H7 (cell line): ENCODE measurements around the gene KIFC1. TPM values are rescaled to one million over a fixed set of nuclear protein-coding genes. Genes with fewer than 3 reads are reported as not detected.
"Not testable (repeated sequence)": the region's sequence is repeated elsewhere in the genome, so short reads cannot be mapped to it uniquely, and the experiment has no call there.

ENCODE experiments used
- DNase-seq: peaks from one replicate; pipeline ENCODE4 v3.0.0; 2012
- H3K27me3 ChIP-seq: 2 replicates; pipeline ENCODE4 v1.6.0; 2011; ENCODE audit warnings: mild to moderate bottlenecking, low read length; ENCODE audit not compliant: control insufficient read depth, insufficient read depth
- H3K36me3 ChIP-seq: replicated peaks from 2 replicates; pipeline ENCODE4 v1.5.1; 2011; ENCODE audit warnings: low read length; ENCODE audit not compliant: control insufficient read depth, insufficient read depth
- H3K4me3 ChIP-seq: 2 replicates; pipeline ENCODE4 v1.5.1; 2011; ENCODE audit warnings: low read depth, mild to moderate bottlenecking, control low read depth, low read length, moderate library complexity; ENCODE audit not compliant: insufficient read depth
- total RNA-seq: library from RNA; depleted of rRNA; stranded (reverse); fragments of >200 nt; shearing (Covaris generic); gene quantifications from 2 replicates; pipeline ENCODE4 v1.2.3, GENCODE V29; 2014

The KIFC1 gene
- total RNA-seq, 1 experiment from 2014 or later, result 101 TPM

DNA sequence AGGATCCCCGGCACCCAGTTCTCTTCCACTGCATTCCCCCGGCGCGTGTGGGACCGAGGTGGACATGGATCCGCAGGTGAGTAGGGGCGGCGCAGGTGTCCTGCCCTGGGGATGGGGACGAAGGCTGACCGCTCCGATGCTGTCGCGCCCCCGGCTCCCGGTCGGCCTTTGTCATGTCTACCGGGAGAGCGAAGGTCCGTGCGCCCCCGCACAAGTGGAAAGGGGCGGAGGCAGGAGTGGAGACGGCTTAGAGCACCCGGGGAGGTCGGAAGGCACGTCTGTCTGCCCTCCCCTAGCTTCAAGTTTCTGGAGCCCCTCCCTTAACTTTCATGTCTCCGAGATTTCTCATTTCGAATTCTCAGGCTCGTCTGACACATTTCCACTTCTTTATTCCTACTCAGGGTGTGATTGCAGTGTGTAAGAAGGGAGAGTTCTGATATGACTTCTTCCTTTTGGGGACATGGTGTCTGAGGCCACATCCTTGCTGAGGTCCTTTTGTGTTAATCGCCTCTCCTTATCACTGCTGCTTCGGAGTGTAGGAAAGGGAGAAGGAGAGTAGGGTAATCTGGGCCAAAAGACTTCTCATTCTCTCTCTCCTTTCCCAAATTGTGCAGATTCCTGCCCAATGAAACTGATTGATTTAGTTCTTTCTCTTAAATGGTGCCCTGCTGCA is 435 bp downstream of the KIFC1 start:
- Histone ChIP-seq H3K4me3 (peak overlapping the region; percentile 98), H3K36me3 (no peaks in the 10 kb centered on the region), H3K27me3 (no peaks in the 10 kb centered on the region)
- DNase-seq, result no peak

DNA sequence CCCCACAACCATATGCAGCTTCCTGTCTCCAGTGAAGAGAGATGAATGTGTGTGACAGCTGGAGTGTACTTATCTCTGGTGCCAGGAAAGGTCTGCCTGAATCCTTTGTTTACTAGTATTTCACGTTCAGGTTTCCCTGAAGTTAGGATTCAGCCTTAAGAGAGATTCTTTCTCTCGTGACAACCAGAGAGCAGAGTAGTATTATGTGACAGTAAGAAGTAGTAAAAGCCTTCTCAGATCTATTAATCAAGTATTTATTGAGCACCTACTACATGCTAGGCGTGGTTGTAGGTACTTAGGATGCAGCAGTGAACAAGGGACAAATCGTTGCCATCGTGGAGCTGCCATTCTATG is 949 bp downstream of the KIFC1 start:
- H3K27me3 ChIP-seq, result no peaks in the 10 kb centered on the region
- no peak for DNase-seq
- H3K36me3 ChIP-seq, result 0 out of 2 replicates have a peak, but pooled peaks cover under 1% of the 10 kb centered on the region

DNA sequence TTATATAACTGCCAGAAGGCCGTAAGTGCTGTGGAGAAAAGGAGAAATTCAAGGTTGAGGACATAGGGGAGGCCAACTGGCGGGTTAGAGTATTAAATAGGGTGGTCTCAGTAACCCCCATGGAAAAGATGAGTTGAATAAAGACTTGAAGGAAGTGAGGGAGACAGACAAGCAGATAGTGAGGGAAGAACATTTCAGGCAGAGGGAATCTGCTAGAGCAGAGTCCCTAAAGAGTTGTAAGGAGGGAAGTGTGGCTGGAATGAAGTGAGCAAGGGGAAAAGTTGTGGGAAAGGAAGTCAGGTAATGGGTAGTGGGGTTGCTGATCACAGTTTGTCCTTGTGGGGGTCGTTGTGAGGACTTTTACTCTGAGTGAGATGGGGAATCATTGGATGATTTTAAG is 1.4 kb downstream of the KIFC1 start:
- H3K4me3 ChIP-seq, result peak overlapping the region; percentile 98
- no peak for DNase-seq
- H3K36me3 ChIP-seq, result peaks cover 4% of the 10 kb centered on the region; the same call in 1 of the 2 replicates
- H3K27me3 ChIP-seq, result no peaks in the 10 kb centered on the region

More for the DNA sequence above, 949 bp downstream of the KIFC1 start:
- H3K4me3 ChIP-seq, result peak overlapping the region; percentile 98

DNA sequence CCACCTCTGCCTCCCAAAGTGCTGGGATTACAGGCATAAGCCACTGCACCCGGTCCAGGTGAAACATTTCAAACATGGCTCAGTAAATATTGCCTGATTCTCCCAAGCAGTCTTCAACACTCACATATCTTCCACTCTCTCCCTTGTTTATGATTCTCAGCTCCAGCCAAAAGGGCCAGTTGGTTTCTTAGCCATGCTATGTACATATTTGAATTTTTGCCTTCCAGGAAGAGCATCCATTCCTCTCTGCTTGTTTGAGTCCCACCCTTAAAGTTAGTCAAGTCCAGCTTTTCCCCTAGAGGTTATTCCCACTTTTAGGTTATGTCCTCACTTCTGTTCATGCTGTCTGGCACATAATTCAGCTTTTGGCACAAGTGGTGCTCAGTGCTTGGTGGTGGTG is 5.9 kb downstream of the KIFC1 start:
- no peak for DNase-seq
- no peak overlapping the region for H3K4me3 ChIP-seq
- no peaks in the 10 kb centered on the region for H3K27me3 ChIP-seq
- H3K36me3 ChIP-seq, result peaks cover 15% of the 10 kb centered on the region

DNA sequence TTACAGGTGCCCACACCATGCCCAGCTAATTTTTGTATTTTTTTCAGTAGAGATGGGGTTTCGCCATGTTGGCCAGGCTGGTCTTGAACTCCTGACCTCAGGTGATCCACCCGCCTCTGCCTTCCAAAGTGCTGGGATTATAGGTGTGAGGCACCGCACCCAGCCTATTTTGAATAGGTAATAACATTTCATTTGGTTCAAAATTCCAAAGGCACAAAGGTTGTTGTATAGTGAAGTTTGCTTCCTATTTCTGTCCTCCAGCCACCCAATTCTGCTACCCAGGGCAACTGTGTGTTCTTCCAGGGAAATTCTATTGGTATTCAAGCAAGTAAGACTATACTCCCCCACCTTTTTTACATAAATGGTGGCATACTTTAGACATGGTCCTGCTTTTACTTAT is 7.0 kb downstream of the KIFC1 start:
- DNase-seq, H3K27me3 ChIP-seq, H3K4me3 ChIP-seq: not testable (repeated sequence)
- H3K36me3 ChIP-seq, result peaks cover 24% of the 10 kb centered on the region

DNA sequence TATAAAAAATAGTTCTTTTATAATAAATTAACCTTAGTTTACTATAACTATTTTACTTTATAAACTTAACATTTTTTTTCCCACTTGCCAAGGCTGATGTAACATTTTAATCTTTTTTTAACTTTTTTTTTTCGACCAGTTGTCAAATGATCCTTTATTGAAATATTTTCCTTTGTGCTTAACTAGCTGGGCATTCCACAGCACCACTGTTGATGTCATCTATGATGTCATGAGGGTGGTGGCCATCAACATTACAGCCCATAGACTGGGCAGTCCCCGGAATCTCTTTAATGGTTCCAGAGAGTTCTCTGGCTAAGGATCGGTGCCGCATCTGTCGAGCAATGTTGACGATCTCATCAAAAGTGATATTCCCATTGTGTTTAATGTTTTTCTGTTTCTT is 8.3 kb downstream of the KIFC1 start:
- H3K36me3 ChIP-seq, result peaks cover 36% of the 10 kb centered on the region

DNA sequence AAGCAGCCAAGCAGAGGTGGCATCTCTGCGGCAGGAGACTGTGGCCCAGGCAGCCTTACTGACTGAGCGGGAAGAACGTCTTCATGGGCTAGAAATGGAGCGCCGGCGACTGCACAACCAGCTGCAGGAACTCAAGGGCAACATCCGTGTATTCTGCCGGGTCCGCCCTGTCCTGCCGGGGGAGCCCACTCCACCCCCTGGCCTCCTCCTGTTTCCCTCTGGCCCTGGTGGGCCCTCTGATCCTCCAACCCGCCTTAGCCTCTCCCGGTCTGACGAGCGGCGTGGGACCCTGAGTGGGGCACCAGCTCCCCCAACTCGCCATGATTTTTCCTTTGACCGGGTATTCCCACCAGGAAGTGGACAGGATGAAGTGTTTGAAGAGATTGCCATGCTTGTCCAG is 13.3 kb downstream of the KIFC1 start:
- H3K27me3 ChIP-seq, result no peaks in the 10 kb centered on the region
- H3K4me3 ChIP-seq, result no peak overlapping the region
- DNase-seq, result no peak
- H3K36me3 ChIP-seq, result peaks cover 46% of the 10 kb centered on the region

More for the DNA sequence above, 8.3 kb downstream of the KIFC1 start:
- H3K4me3 ChIP-seq, DNase-seq, H3K27me3 ChIP-seq: not testable (repeated sequence)

DNA sequence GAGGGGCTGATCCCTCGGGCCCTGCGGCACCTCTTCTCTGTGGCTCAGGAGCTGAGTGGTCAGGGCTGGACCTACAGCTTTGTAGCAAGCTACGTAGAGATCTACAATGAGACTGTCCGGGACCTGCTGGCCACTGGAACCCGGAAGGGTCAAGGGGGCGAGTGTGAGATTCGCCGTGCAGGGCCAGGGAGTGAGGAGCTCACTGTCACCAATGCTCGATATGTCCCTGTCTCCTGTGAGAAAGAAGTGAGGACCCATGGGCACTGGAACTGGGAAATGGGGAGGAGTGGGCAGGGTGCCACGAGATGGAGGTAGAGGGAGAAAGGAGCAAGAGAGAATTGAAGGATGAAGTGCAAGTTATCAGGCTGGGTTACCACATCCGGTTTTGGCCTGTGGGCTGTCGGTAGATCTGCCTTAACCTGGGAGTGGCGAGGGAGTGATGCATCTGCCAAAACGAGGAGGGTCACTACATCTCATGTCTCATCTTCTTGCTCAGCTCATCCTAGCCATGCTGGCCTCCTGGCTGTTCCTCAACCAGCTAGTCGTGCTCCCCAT is 13.8 kb downstream of the KIFC1 start:
- no peak for DNase-seq
- Histone ChIP-seq H3K4me3 (no peak overlapping the region), H3K36me3 (peaks cover 44% of the 10 kb centered on the region), H3K27me3 (no peaks in the 10 kb centered on the region)

DNA sequence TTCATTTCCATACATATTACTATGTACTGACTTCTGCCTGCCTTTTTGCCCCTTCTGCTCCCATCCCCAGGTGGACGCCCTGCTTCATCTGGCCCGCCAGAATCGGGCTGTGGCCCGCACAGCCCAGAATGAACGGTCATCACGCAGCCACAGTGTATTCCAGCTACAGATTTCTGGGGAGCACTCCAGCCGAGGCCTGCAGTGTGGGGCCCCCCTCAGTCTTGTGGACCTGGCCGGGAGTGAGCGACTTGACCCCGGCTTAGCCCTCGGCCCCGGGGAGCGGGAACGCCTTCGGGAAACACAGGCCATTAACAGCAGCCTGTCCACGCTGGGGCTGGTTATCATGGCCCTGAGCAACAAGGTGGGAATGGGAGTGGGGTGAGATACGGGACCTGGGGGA is 14.5 kb downstream of the KIFC1 start:
- Histone ChIP-seq H3K4me3 (no peak overlapping the region), H3K36me3 (peaks cover 44% of the 10 kb centered on the region), H3K27me3 (no peaks in the 10 kb centered on the region)
- DNase-seq, result no peak

DNA sequence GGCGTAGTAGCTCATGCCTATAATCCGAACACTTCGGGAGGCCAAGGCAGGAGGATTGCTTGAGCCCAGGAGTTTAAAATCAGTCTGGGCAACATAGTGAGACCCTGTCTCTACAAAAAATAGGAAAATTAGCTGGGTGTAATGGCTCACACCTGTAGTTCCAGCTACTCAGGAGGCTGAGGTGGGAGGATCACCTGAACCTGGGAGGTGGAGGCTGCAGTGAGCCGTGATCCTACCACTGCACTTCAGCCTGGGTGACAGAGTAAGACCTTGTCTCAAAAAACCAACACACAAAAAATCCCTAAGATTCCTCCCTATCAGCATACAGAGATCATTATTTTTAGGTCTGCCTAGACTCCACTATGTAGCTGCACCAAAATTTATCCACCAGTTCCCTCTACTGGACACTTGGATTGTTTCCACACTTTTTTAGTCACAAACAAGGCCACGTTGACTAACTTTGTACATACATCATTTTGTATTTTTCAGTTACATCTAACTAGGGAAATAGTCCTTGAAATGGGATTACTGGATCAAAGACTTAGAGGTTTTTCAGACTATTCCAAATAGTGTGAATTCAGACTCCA is 15.6 kb downstream of the KIFC1 start:
- Histone ChIP-seq H3K36me3 (peaks cover 42% of the 10 kb centered on the region), H3K27me3 (no peaks in the 10 kb centered on the region), H3K4me3 (no peak overlapping the region)
- DNase-seq, result no peak

DNA sequence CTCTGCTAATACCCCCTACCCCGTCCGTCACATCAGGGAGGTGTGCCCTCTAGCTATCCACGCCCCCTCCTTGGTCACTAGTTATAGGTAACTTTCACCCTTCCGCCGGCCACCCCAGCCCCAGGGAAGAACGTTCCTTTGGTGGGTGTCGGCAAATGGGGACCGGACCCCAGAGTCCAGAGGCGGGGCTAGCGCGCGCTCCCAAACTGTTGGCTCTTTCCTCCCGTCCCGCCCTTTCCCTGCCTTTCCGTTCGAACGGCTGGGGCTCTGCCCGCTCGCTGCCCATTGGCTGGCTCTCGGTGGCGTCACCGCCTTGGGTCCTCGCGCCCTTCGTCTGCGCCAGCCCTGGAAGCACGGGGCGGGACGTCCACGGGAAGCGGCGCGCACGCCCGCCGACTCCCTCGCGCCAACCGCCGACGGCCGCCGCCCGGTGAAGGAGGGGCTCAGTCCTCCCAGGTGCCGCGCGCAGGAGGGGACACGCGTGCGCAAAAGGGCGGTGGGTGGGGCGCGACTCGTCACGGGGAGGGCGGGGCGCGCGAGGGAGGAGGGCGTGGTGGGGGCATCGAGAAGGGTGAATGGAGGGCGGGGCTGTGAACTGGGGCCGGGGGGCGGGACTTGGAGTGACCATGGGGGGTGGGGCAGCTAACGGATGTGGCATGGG is 18.6 kb downstream of the KIFC1 start:
- H3K27me3 ChIP-seq, result no peaks in the 10 kb centered on the region
- H3K4me3 ChIP-seq, result peak overlapping the region; percentile 64
- DNase-seq, result peak; percentile 99
- H3K36me3 ChIP-seq, result peaks cover 39% of the 10 kb centered on the region

DNA sequence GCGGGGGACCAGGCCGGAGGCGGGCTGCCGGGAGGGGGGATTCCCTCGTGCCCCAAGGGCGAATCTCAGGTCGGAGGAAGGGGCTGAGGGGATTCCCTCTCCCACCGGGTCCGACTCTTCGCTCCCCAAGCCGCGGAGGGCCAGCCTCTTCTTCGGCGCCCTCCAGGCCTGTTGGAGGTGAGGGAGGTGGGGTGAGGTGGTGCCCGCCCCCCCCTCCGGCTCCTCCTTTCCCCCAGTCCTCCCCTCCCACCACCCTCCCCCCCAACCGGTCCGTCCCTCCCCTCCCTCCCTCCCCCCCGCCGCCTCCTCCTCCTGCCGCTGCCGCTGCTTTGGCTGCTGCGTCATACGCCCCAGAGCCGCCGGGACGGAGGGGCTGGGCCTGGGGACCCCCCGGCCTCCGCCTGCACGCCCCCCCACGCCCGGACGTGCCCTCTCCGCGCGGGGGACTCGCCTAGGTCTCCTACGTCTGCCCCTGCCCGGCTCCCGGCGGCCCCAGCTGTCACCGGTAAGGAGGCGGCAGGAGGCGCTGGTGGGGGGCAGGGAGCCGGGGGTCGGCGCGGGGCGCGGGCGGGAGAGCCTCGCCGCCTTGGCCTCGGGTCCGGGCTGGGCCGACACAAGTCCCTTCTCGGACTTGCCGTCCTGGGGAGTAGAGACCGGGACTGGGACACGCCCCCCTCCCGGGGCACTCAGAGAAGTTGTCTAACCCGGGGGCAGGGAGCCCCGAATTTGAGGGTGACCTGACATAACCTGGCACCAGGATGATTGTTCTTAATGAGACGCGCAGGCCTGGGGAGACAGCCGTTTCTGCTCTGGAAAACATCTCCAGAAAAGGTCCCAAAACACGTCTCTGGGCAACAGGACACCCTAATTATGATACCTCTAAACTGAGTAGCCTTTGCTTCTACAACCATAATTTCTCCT is 19.3 kb downstream of the KIFC1 start, which contains the start of gene PHF1:
TSS of gene PHF1 (plus strand) at position 304 of the 921 bp plus-strand sequence. CDS start 1,250 bp downstream, outside the sequence.
- H3K4me3 ChIP-seq, result peak within 1 kb of the TSS; percentile 64
- DNase-seq, result peak; percentile 96
- peaks cover 39% of the 10 kb centered on the region for H3K36me3 ChIP-seq
- H3K27me3 ChIP-seq, result no peaks in the 10 kb centered on the region

DNA sequence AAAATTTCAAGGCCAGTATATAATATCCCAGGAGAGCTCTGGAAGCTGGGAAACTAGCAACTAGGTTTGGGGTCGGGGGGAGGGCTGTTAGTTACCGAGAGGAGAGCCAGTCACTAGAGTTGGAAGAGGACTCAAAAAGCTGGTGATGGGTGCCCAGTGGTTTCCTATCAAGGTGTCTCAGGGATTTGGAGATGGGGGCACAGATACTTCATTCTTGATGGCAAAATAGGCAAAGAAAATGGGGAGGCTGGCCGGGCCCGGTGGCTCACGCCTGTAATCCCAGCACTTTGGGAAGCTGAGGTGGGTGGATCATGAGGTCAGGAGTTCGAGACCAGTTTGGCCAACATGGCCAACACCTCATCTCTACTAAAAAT is 20.0 kb downstream of the KIFC1 start:
- H3K27me3 ChIP-seq, result no peaks in the 10 kb centered on the region
- DNase-seq, result no peak
- H3K4me3 ChIP-seq, result peak overlapping the region; percentile 64
- peaks cover 34% of the 10 kb centered on the region for H3K36me3 ChIP-seq
